T-cell (primary cell): Measurements from ENCODE around the gene ZC3H12C. TPM values are rescaled to one million over a fixed set of nuclear protein-coding genes. Genes with fewer than 3 reads are reported as not detected.

Experiments
- total RNA-seq, 35 experiments: library from RNA in 6 of 35; stranded (reverse) in 6 of 35; fragments of 120-200 nt in 1 of 35; gene quantifications; one replicate each; pipeline versions ENCODE4 v1.2.1 to v1.2.4 and lab custom pipeline; 2013 to 2026

The ZC3H12C gene
- total RNA-seq, 5 donors from 2014 or later (not counting 1 experiment from before 2014, with no cell fraction given), result 0.10 to 0.23 (median 0.14) TPM

Other genes with a start within 250 kb of the ZC3H12C start
- 10 to 100 TPM; 14.7 to 22.0 (median 17.7) TPM for gene RDX, start 203.2 kb downstream of the ZC3H12C start, total RNA-seq